NCI-H2227 treated with DMSO at 0.1 percent for 48 hours (cell line): ENCODE measurements around the gene USP10.
"Not testable (repeated sequence)": the region's sequence is repeated elsewhere in the genome, so short reads cannot be mapped to it uniquely, and the experiment has no call there.

Source experiments
- DNase-seq: peaks from one replicate; lab custom pipeline; 2025; lab: John Stamatoyannopoulos, UW

The USP10 gene

DNA sequence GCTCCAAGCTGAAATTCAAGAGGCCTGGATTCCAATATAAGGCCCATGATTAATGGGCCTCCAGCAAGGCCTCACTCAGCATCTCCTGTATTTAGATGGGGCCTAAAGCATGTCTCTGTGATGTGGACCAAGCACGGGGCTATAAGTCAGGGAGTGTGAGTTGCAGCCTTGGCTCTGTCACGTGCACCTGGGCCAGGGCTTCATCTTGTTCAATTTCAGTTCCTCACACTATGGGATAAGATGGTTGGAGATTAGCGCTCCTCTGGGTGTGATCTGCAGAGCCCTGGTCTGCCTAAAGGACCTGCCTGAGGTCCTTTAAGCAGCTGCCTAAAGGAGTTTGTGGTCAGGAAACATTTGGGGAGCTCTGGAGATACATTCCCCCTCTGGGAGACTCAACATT is 26.2 kb upstream of the USP10 start:
- no peak for DNase-seq

DNA sequence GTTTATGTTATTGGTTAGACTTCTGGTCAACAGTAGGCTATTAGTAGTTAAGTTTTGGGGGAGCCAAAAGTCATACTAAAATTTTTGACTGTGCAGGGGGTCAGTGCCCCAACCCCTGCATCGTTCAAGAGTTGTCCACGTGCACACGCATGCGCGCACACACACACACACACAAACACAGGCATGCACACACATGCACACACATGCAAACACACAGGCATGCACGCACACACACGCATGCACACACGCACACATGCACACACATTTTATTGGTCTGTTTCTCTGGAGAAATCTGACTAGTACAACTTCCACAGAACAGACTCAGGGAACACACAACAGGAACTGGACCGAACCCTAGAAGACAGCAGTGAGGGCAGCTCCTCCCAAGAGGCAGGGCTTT is 24.4 kb upstream of the USP10 start:
- DNase-seq = no peak

DNA sequence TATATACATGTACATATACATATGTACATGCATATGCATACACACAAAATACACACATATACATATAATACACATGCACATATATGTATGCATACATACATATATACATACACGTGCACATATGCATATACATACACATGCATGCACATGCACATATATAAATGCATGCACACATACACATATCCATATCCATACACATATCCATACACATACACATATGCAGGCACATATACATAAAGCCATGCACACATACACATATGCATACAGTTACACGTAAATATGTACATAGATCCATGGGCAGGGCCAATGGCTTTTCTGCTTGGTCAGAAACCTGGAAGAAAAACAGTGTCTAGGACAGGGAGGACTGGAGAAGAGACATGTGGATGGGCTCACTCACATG is 23.9 kb upstream of the USP10 start:
- DNase-seq = no peak

DNA sequence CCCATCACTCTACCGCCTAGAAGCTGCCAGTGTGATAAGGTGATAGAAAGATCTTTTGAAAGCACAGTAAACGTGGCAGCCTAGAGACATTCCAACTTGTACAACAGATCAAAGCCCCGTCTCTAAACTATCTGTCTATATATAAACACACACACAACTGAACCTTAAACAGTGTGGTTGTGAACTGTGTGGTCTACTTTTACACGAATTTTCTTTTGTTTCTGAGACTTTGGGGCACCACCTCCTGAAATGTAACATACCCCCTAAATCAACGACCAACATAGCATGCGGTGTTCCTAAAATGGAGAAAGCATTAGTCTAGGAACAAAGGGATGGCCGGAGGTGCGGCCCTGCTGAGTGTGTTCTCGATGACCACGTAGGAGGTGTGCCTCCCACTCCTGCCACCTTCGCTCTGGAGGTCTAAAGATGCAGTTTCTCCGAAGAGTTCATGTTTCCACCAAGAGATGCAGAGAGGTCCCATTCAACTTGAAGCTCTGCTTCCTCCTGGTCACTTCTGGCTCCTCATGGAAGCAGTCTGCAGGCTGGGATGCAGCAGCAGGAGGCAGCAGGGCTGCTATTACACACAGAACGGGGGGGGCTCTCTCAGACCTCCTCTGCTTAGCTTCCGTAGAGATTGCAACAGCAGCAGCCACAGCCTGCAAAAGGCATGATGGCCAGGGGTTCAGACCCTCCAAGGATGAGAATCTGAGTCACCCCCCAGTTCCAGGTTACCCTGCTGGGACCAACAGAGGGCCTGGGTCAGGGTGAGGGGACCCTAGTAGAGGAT is 22.6 kb upstream of the USP10 start:
- DNase-seq = no peak

DNA sequence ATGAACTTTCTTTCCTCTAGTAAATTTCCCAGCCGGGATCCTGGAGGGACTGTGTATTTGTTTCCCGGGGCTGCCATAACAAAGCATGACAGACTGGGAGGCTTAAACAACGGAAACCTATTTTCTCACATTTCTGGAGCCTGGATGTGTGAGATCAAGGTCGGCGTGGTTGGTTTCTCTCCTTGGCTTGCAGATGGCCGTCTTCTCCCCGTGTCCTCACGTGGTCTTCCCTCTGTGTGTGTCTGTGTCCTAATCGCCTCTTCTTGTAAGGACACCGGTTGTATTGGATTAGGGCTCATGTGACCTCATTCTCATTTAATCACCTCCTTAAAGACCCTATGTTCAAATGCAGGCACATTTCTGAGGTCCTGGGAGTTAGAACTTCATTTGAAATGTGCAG is 22.0 kb upstream of the USP10 start:
- no peak for DNase-seq

DNA sequence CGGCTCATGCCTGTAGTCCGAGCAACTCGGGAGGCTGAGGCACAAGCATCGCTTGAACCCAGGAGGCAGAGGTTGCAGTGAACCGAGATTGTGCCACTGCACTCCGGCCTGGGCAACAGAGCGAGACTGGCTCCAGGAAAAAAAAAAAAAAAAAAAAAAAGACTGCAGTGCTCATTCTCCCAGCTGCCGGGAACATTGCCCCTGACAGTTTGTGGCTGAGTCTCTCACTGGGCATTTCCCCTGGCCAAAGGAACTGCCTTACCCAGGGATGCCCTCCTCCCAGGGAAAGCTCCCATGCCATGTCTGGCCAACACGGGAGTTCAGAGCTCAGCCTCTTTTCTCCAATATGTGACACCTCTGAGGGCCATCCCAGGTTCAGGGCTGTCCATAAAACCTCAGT is 21.3 kb upstream of the USP10 start:
- no peak for DNase-seq

DNA sequence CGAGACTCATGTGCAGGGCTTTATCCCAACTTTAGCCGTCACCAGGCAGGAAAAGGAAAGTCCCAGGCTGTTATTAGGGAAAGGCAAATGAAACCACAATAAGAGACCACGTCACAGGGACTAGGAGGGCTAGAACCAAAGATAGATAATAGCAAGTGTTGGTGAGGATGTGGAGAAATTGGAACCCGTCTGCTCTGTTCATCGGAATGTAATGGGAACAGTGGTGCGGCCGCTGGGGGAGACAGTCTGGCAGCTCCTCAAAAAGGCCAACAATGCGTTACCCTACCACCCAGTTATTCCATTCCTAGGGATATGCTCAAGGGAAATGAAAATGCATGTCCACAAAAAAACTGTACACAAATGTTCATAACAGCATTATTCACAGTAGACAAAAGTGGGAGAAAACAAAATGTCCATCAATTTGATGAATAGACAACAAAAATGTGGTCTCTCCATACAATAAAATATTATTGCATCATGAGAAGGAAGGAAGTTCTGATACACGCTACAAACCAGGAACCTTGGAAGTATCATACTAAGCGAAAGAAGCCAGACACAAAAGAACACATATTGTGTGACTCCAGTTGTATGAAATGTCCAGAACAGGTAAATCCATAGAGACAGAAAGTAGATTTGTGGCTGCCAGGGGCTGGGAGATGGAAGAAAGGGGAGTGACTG is 19.5 kb upstream of the USP10 start:
- DNase-seq = no peak

DNA sequence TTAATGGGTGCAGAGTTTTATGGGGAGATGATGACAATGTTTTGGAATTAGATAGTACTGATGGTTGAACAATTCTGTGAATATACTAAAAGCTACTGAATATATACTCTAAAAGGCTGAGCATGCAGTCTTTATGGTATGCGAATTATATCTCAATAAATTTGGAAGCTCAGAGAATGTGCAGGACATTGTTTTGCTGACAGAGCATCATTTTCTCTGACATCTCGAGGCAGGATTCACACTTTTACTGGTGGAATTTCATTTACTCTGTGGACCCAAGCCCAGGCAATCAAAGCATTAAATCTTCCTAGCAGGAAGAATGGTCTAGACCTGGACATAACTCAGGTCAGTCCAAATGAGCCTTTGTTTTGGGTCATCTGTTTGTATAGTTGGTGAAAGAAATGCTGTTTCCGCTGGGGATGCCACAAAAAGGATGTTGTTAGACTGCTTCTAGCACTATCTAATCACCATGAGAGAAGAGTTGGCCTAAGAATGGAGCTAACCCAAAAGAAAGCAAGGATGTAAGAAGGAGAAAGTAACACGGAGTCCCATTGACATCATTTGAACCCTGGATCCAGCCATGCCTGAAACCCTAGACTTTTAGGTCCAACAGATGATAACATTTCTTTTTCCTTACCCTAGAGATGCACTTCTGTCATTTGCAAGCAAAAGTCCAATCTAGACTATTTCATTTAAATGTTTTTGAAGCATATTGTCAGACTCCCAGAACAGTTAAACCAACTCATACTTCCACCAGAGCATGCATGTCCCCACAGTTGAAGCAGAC is 18.8 kb upstream of the USP10 start:
- DNase-seq = no peak

DNA sequence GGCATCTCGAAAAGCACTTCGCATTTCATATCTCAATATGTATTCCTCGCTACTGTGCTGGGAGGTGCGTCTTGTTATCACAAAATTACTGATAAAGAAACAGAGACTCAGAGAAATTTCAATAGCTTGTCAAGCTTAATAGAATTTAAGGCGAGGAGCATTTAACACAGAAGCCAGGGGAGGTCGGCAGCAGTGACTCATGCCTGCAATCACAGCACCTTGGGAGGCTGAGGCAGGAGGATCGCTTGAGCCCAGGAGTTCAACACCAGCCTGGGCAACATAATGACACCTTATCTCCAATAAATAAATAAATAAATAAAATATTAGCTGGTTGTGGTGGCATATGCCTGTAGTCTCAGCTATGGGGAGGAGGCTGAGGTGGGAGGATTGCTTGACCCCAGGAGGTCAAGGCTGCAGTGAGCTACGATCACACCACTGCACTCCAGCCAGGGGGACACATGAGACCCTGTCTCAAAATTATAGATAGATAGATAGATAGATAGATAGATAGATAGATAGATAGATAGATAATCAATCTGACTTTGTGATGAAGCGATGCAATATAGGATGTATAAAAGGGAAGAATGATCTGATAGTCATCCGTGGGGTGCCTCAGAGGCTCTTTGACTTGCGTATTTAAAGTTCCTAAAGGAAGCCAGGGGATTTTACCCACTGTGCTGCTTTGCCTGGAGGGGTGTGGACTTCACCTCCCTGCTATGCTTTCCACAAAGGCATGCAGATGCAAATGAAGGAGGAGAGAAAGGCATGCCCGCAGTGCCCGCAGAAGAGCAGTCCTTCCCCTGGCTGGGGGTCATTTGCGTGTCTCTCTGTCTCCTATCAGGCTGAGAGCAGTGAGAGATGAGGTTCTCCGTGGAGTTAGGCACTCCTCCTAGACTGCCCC is 15.9 kb upstream of the USP10 start:
- no peak for DNase-seq

DNA sequence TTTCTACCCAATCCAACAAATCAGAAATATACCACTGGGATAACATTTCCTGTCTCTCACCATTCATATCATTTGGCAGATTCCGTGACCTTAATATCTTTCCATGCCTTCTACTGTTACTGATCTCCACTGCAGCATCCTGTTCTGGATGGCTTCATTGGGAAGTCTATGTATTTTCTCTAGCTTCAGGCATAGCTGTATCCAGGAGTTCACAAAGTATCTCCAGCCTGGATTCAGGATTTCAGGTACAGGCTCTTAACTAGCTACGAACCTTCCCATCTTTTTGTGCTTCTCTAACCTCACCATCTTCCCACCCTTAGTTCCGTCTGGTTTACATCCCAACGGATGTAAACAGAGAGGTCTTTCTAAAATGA is 15.2 kb upstream of the USP10 start:
- no peak for DNase-seq

DNA sequence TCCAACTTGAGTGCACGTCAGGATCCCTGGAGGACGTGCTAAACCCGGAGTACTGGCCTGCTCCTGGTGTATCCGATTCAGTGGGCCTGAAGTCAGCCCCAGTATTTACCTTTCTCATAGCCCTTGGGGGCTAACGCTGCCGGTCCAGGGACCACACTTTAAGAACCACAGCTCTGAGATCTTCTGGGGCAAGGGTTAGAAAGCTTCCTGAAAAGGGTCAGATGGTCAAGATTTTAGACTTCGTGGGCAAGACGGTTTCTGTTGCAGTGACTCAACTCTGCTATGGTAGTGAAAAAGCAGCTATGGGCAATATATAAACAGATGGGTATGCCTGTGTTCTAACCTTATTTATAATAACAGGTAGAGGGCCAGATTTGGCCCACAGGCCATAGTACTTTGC is 14.6 kb upstream of the USP10 start:
- no peak for DNase-seq

DNA sequence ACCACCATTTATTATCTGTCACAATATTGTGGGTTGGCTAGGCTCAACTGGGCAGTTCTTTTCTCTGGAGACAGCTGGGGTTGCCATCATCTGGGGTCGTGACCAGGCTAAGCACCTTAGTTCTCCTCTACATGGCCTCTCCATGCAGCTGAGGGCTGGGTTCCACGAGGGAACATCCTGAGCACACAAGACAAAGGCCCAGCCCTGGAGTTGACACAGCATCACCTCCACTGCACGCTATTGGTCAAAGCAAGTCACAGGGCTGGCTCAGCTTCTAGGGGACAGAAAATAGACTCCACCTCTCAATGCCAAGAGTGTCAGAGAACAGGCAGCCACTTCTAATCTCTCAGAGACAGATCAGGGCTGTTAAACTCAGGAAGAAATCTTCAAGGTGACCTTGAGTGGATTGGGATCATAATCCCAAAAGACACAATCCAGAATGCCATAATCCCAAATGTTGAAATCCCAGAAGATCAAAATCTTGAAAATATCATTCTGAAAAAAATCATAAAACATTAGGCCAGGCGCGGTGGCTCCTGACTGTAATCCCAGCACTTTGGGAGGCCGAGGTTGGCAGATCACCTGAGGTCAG is 13.0 kb upstream of the USP10 start:
- no peak for DNase-seq

DNA sequence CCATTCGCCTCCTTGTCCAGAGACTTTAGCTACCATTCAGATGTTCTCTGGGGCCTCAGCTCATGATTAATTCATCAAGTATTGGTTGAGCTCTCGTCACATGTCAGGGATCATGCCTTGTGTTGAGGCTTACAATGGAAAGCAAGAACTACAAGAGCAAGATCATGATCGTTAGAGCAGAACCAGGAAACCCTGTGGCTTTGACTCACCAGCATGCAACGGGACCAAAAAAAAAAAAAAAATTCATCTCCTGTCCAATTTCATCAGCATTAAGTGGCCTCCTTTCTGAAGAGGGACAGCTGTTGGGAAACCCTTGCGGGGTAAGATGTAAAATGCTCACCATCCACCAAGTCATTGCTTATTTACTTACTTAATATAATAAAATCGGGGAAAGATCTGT is 12.1 kb upstream of the USP10 start:
- no peak for DNase-seq

DNA sequence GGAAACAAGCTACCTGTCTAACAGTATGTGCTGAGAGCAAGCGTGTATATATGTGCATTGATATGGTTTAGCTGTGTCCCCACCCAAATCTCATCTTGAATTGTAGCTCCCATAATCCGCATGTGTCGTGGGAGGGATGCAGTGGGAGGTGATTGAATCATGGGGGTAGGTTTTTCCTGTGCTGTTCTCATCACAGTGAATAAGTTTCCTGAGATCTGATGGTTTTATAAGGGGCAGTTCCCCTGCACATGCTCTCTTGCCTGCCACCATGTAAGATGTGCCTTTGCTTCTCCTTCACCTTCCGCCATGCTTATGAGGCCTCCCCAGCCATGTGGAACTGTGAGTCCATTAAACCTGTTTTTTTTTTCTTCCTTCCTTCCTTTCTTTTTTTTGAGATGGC is 11.6 kb upstream of the USP10 start:
- not testable (repeated sequence) for DNase-seq

DNA sequence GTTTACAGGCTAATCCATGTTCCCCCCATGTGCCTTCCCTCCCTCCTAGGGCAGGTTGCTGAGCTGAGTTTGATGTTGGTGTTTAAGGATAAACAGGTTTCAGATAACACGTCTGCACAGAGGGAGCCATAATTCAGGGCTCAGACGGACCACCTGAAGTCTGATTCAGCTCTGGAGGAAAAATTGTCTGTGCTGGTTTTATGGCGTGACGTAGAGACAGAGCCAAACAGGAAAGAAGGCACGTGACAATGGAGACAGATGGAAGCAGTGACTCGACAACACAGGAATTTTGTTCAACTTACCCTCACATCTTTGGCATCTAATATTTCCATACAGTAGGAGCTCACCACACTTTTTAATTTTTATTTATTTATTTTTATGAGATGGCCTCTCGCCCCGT is 10.7 kb upstream of the USP10 start:
- DNase-seq = no peak

DNA sequence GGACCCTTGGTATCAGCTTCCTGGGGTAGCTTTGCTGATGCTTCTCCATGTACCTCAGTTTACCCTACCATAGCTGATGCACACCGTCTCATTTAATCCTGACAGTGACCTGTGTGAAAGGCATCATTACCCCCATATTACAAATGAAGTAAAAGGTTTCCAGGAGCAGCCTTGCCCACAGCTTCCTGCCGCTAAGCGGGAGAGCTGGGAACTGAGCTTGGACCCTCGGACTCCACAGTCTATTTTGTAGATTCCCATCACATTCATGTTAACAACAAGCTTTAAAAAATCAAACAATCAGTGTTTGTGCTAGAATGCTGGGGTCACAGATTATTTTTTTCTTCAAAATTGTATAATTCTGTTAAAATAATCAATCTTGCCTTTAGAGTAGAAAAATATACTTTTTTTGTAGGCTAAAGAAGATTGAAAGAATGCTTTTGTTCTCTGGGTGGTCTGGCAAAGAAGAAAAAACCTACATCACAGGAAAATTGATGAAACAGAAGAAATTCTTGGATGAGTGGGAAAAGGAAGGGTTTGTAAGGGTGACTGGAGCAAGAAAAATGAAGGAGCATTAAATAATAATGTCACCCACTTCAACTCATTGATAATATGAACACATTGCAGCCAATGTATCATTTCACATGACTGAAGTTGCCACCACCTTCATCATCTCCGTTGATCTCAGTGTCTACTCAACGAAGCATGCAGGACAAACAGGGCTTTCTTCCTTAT is 9.5 kb upstream of the USP10 start:
- no peak for DNase-seq

DNA sequence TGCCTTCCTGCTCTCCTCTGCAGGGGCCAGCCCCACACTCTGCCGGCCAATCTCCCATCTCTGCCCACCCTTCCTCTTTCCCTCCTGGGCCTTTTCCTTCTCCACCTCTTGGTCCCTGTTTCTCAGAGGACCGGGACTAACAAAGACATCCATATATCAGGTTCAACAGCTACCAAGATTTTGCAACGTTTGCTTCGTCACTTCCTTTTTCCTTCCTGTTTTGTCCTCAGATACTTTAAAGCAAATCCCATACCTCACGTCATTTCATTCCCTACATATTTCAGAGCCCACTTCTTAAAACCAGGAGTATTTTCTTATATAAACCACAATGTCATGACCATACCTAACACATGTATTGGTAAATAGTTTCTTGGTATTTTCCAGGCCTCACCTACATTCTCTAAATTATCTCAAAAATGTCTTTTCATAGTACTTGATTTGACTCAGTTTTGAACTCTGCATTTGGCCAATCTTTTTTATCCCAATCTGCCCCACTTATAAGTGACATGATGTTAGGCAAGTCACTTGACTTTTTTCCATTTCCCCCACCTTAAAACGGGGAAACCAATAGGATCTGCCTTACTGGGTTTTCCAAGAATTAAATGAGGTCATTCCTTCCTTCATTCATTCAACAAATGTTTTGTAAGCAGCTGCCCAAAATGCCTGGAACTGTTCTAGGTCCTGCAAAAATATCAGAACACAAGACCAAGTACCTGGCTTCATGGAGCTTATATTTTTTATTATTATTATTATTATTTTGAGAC is 7.2 kb upstream of the USP10 start:
- no peak for DNase-seq

DNA sequence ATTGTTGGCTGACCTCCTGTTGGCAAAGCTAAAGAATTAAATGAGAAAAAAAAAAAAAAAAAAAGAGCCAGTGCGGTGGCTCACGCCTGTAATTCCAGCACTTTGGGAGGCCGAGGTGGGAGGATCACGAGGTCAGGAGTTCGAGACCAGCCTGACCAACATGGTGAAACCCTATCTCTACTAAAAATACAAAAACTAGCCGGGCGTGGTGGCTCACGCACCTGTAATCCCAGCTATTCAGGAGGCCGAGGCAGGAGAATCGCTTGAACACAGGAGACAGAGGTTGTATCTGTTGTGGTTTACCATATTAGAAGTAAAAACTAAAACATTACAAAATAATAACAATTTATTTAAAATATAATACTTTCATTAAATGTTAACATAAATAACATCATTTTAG is 5.9 kb upstream of the USP10 start:
- not testable (repeated sequence) for DNase-seq

DNA sequence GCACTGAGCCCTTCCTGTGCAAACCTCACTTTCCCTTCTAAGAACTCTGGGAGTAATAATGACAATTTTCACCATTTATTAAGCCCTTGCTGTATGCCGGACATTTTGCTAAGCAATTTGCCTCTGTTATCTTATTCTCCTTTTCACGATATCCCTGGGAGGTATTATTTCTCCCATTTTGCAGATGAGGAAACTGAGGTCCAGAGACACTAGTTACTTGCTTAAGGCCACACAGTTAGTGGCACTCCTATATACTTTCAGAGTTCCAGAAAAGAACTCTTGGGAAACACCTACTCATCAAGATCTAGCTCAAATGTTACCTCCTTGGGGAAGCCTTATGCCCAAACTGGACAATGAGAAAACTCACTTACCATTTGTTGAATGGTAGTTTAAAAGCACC is 4.8 kb upstream of the USP10 start:
- no peak for DNase-seq

DNA sequence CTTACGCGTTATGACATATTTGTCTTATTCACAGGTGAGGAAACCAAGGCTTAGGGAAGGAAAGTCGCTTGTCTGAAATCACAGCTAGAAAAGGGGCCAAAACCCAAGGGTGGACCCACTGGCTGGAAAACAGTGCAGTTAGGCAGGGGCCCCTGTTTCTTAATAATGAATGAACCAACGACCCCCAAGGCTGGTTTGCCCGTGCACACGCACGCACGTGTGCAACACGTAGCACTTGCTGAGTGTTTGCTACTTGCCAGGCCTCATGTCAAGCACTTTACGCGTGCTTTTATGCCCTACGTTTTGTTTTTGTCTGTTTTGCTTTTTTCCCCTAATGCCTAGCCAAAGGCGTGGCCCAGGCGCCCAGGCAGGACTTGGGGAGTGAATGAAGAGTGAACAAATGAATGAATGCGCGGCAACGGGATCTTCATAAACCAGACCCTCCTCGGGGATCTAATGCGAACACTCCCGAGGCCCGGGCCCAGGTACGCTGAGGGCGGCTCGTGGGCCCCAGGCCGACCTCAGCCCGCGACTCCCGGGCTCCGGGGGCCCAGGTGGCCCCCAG is 571 bp upstream of the USP10 start:
- no peak for DNase-seq
